ENCODE data around the gene RNASE13.

Gene RNASE13

GRCh38 chr14:21068521-21069387 lies 34.1 kb upstream of the RNASE13 start:
- Histone ChIP-seq H4K20me1 (ENCODE audit: insufficient read depth) (no peaks in the 10 kb centered on the region), H2AFZ (ENCODE audit: low read depth) (no peak overlapping the region), H3K4me2 (no peak overlapping the region), H3K27ac (no peak overlapping the region), H3K4me3 (IDR thresholded peaks at IDR 0.05; ENCODE audit: insufficient read depth, low read depth, low read length) (no peak overlapping the region), H3K36me3 (ENCODE audit: insufficient read depth) (no peaks in the 10 kb centered on the region), H3K79me2 (ENCODE audit: insufficient read depth, low read depth) (no peaks in the 10 kb centered on the region), H3K27me3 (ENCODE audit: insufficient read depth, low read depth) (no peaks in the 10 kb centered on the region), H3K9ac (no peak overlapping the region), H3K4me1 (ENCODE audit: low read depth, poor library complexity, severe bottlenecking) (peaks cover 14% of the 10 kb centered on the region)
- no peak for TF ChIP-seq CTCF (conservative IDR thresholded peaks at IDR 0.05; ENCODE audit: low read depth, low read length)

- H3K36me3 ChIP-seq (ENCODE audit: insufficient read depth) = no peaks in the 10 kb centered on the region
- H3K4me2 ChIP-seq = no peak overlapping the region
- TF ChIP-seq CTCF (conservative IDR thresholded peaks at IDR 0.05; ENCODE audit: low read depth, low read length) = no peak
- H4K20me1 ChIP-seq (ENCODE audit: insufficient read depth) = no peaks in the 10 kb centered on the region
- H3K27me3 ChIP-seq (ENCODE audit: insufficient read depth, low read depth) = no peaks in the 10 kb centered on the region
- H3K4me3 ChIP-seq (IDR thresholded peaks at IDR 0.05; ENCODE audit: insufficient read depth, low read depth, low read length) = no peak overlapping the region
- no peak overlapping the region for H2AFZ ChIP-seq (ENCODE audit: low read depth)
- no peaks in the 10 kb centered on the region for H3K79me2 ChIP-seq (ENCODE audit: insufficient read depth, low read depth)
- no peak overlapping the region for H3K9ac ChIP-seq
- peaks cover 9% of the 10 kb centered on the region for H3K4me1 ChIP-seq (ENCODE audit: low read depth, poor library complexity, severe bottlenecking)
- H3K27ac ChIP-seq = no peak overlapping the region
Observed at GRCh38 chr14:21066882-21067502, 32.4 kb upstream of the RNASE13 start.

- Histone ChIP-seq H4K20me1 (ENCODE audit: insufficient read depth) (no peaks in the 10 kb centered on the region), H3K27ac (no peak overlapping the region), H3K9ac (no peak overlapping the region), H3K27me3 (ENCODE audit: insufficient read depth, low read depth) (no peaks in the 10 kb centered on the region), H2AFZ (ENCODE audit: low read depth) (no peak overlapping the region), H3K36me3 (ENCODE audit: insufficient read depth) (no peaks in the 10 kb centered on the region), H3K79me2 (ENCODE audit: insufficient read depth, low read depth) (no peaks in the 10 kb centered on the region), H3K4me3 (IDR thresholded peaks at IDR 0.05; ENCODE audit: insufficient read depth, low read depth, low read length) (no peak overlapping the region), H3K4me1 (ENCODE audit: low read depth, poor library complexity, severe bottlenecking) (peaks cover 5% of the 10 kb centered on the region), H3K4me2 (no peak overlapping the region)
- no peak for TF ChIP-seq CTCF (conservative IDR thresholded peaks at IDR 0.05; ENCODE audit: low read depth, low read length)
Observed at GRCh38 chr14:21063479-21063878, 28.9 kb upstream of the RNASE13 start.

GRCh38 chr14:21061347-21061668 lies 26.7 kb upstream of the RNASE13 start:
- H2AFZ ChIP-seq (ENCODE audit: low read depth) = no peak overlapping the region
- H4K20me1 ChIP-seq (ENCODE audit: insufficient read depth) = no peaks in the 10 kb centered on the region
- H3K79me2 ChIP-seq (ENCODE audit: insufficient read depth, low read depth) = no peaks in the 10 kb centered on the region
- H3K4me1 ChIP-seq (ENCODE audit: low read depth, poor library complexity, severe bottlenecking) = no peaks in the 10 kb centered on the region
- H3K27ac ChIP-seq = no peak overlapping the region
- no peaks in the 10 kb centered on the region for H3K36me3 ChIP-seq (ENCODE audit: insufficient read depth)
- H3K27me3 ChIP-seq (ENCODE audit: insufficient read depth, low read depth) = no peaks in the 10 kb centered on the region
- H3K4me3 ChIP-seq (IDR thresholded peaks at IDR 0.05; ENCODE audit: insufficient read depth, low read depth, low read length) = no peak overlapping the region
- H3K9ac ChIP-seq = no peak overlapping the region
- no peak for TF ChIP-seq CTCF (conservative IDR thresholded peaks at IDR 0.05; ENCODE audit: low read depth, low read length)
- no peak overlapping the region for H3K4me2 ChIP-seq
